IMR-90 (cell line): ENCODE data around the gene TTC3. TPM values are rescaled to one million over a fixed set of nuclear protein-coding genes. Genes with fewer than 3 reads are reported as not detected.

Experiments used
- ATAC-seq: fragments of 200-7000 bp; cut with Tn5 transposase; 2 replicates; pipeline ENCODE4 v1.9.1; 2020; ENCODE audit warnings: low read depth, mild to moderate bottlenecking, moderate library complexity
- BruUV-seq: library from RNA; stranded (reverse); fragments of 400-500 nt; replicated peaks from 2 replicates; lab custom pipeline; 2021; lab: Mats Ljungman, UMichigan
- CTCF ChIA-PET: fragments of 300-600 bp; formaldehyde crosslinking; extraction: SDS; loops from one replicate; lab custom pipeline; 2021; ENCODE audit warnings: antibody characterized with exemption; lab: Yijun Ruan, JAX
- POLR2A ChIA-PET: fragments of 300-600 bp; sonication (Branson Sonifier 250); formaldehyde crosslinking; loops from one replicate; lab custom pipeline; 2022; ENCODE audit warnings: antibody characterized with exemption; ENCODE audit not compliant: unreplicated experiment; lab: Charles Lee
- DNase-seq: peaks from one replicate; pipeline ENCODE4 v3.0.0; 2013
- H2AFZ ChIP-seq: replicated peaks from 2 replicates; pipeline ENCODE3; 2013; ENCODE audit warnings: low read length, mild to moderate bottlenecking; ENCODE audit not compliant: poor library complexity
- H2AK5ac ChIP-seq: 2 replicates; pipeline ENCODE4 v1.6.1; 2013; ENCODE audit warnings: low read depth, low read length, inconsistent platforms
- H2AK9ac ChIP-seq: replicated peaks from 2 replicates; pipeline ENCODE3; 2013; ENCODE audit warnings: mild to moderate bottlenecking, low read depth, low read length, moderate library complexity; ENCODE audit not compliant: poor library complexity
- H2BK120ac ChIP-seq: 2 replicates; pipeline ENCODE4 v1.6.1; 2013; ENCODE audit warnings: low read depth, low read length, inconsistent platforms
- H2BK15ac ChIP-seq: 3 replicates; pipeline ENCODE4 v1.6.1; 2013; ENCODE audit warnings: low read depth, low read length, inconsistent platforms
- H2BK20ac ChIP-seq: 2 replicates; pipeline ENCODE4 v1.6.1; 2013; ENCODE audit warnings: low read depth, mild to moderate bottlenecking, inconsistent platforms, low read length, moderate library complexity
- H2BK5ac ChIP-seq: 2 replicates; pipeline ENCODE4 v1.6.1; 2013; ENCODE audit warnings: mild to moderate bottlenecking, low read depth, low read length, inconsistent platforms; ENCODE audit not compliant: poor library complexity, severe bottlenecking
- H3K14ac ChIP-seq: replicated peaks from 2 replicates; pipeline ENCODE4 v1.6.1; 2013; ENCODE audit warnings: low read depth, low read length, inconsistent platforms
- H3K18ac ChIP-seq: 2 replicates; pipeline ENCODE4 v1.6.1; 2013; ENCODE audit warnings: low read depth, low read length, control low read depth
- H3K23ac ChIP-seq: 2 replicates; pipeline ENCODE4 v1.6.1; 2013; ENCODE audit warnings: low read depth, low read length, inconsistent platforms
- H3K27ac ChIP-seq: 2 replicates; pipeline ENCODE4 v1.5.1; 2013; ENCODE audit warnings: mild to moderate bottlenecking, control low read depth, low read length; ENCODE audit not compliant: insufficient read depth
- H3K27me3 ChIP-seq: 2 replicates; pipeline ENCODE4 v1.6.1; 2013; ENCODE audit warnings: low read length; ENCODE audit not compliant: control insufficient read depth, insufficient read depth
- H3K36me3 ChIP-seq: 2 replicates; pipeline ENCODE4 v1.6.1; 2013; ENCODE audit warnings: low read length, mixed read lengths; ENCODE audit not compliant: control insufficient read depth, insufficient read depth
- H3K4ac ChIP-seq: 2 replicates; pipeline ENCODE4 v1.6.1; 2013; ENCODE audit warnings: low read depth, low read length, inconsistent platforms
- H3K4me1 ChIP-seq: 2 replicates; pipeline ENCODE4 v1.6.1; 2013; ENCODE audit warnings: low read length, mixed read lengths; ENCODE audit not compliant: control insufficient read depth, insufficient read depth
- H3K4me2 ChIP-seq: 2 replicates; pipeline ENCODE4 v1.6.1; 2013; ENCODE audit warnings: low read depth, mild to moderate bottlenecking, control low read depth, low read length, moderate library complexity
- H3K4me3 ChIP-seq: 2 replicates; pipeline ENCODE4 v1.5.1; 2013; ENCODE audit warnings: low read depth, mild to moderate bottlenecking, control low read depth, low read length, moderate library complexity; ENCODE audit not compliant: insufficient read depth
- H3K56ac ChIP-seq: 2 replicates; pipeline ENCODE4 v1.6.1; 2013; ENCODE audit warnings: low read length, inconsistent platforms; ENCODE audit not compliant: insufficient read depth; ENCODE audit errors: extremely low read depth
- H3K79me1 ChIP-seq, 2 experiments: 2 replicates each; pipeline ENCODE4 v1.6.1; 2013; ENCODE audit warnings: low read length in 2 of 2, inconsistent platforms in 1 of 2, low read depth in 1 of 2
- H3K9ac ChIP-seq: 2 replicates; pipeline ENCODE4 v1.6.1; 2013; ENCODE audit warnings: low read depth, low read length, control low read depth
- H3K9me1 ChIP-seq: 2 replicates; pipeline ENCODE4 v1.6.1; 2013; ENCODE audit warnings: low read length, inconsistent platforms; ENCODE audit not compliant: insufficient read depth
- H3K9me3 ChIP-seq: 2 replicates; pipeline ENCODE4 v1.6.1; 2013; ENCODE audit warnings: low read length; ENCODE audit not compliant: control insufficient read depth, insufficient read depth
- H4K20me1 ChIP-seq: 2 replicates; pipeline ENCODE4 v1.6.1; 2013; ENCODE audit warnings: low read length, inconsistent platforms; ENCODE audit not compliant: insufficient read depth
- H4K5ac ChIP-seq: 2 replicates; pipeline ENCODE4 v1.6.1; 2013; ENCODE audit warnings: mild to moderate bottlenecking, low read depth, low read length, control low read depth
- H4K8ac ChIP-seq, 2 experiments: 2 replicates each; pipeline ENCODE4 v1.6.1; 2013; ENCODE audit warnings: low read depth in 2 of 2, low read length in 2 of 2, control low read depth in 1 of 2, inconsistent platforms in 1 of 2
- H4K91ac ChIP-seq: 2 replicates; pipeline ENCODE4 v1.6.1; 2013; ENCODE audit warnings: low read depth, low read length, inconsistent platforms; ENCODE audit not compliant: insufficient read depth
- BHLHE40 ChIP-seq: fragments of 150-350 bp; IDR thresholded peaks from 2 replicates; pipeline ENCODE4 v1.6.1; 2016; ENCODE audit warnings: mild to moderate bottlenecking, low read depth, low read length
- CEBPB ChIP-seq: IDR thresholded peaks from 2 replicates; pipeline ENCODE4 v1.6.1; 2012; ENCODE audit warnings: low read depth, low read length, improper control_type of control experiment
- CHD1 ChIP-seq: IDR thresholded peaks from 2 replicates; pipeline ENCODE4 v1.6.1; 2012; ENCODE audit warnings: low read depth, low read length, improper control_type of control experiment
- CTCF ChIP-seq: conservative IDR thresholded peaks from 2 replicates; pipeline ENCODE4 v1.5.1; 2012; ENCODE audit warnings: mild to moderate bottlenecking, low read depth, low read length, improper control_type of control experiment
- MAFK ChIP-seq: IDR thresholded peaks from 2 replicates; pipeline ENCODE4 v1.6.1; 2012; ENCODE audit warnings: low read depth, low read length, improper control_type of control experiment
- MAZ ChIP-seq: IDR thresholded peaks from 2 replicates; pipeline ENCODE4 v1.6.1; 2012; ENCODE audit warnings: low read depth, mild to moderate bottlenecking, low read length, improper control_type of control experiment, moderate library complexity, borderline replicate concordance
- NFE2L2 ChIP-seq: fragments of 150-350 bp; IDR thresholded peaks from 2 replicates; pipeline ENCODE4 v1.6.1; 2016; ENCODE audit warnings: low read depth, mild to moderate bottlenecking, low read length
- POLR2A ChIP-seq: IDR thresholded peaks from 2 replicates; pipeline ENCODE4 v1.6.1; 2012; ENCODE audit warnings: mild to moderate bottlenecking, low read depth, low read length
- RFX5 ChIP-seq: IDR thresholded peaks from 2 replicates; pipeline ENCODE4 v1.8.0; 2012; ENCODE audit warnings: low read depth, mild to moderate bottlenecking, low read length, moderate library complexity
- WGBS, 2 experiments: methylation state at CpG; one replicate each; pipeline versions ENCODE4 v1.1.5 to v1.1.7; 2013; ENCODE audit warnings: missing lambda C conversion rate in 2 of 2; ENCODE audit not compliant: insufficient read length in 1 of 2; ENCODE audit errors: extremely low coverage in 2 of 2; 5-methylcytosine and 5-hydroxymethylcytosine counted together
- dilution Hi-C: fragments of 300-500 bp; cut with HindIII; formaldehyde crosslinking; loops from one replicate; pipeline ENCODE4 v1.14.3; 2018; ENCODE audit warnings: low sequenced_read_pairs; ENCODE audit not compliant: unreplicated experiment
- in situ Hi-C: fragments of 300-500 bp; cut with MboI; formaldehyde crosslinking; loops from 3 replicates; pipeline ENCODE4 v1.14.3; 2019; ENCODE audit warnings: low sequenced_read_pairs, inconsistent platforms, mixed read lengths
- intact Hi-C: fragments of 100-400 bp; cut with micrococcal nuclease; formaldehyde crosslinking; loops from 2 replicates; pipeline ENCODE4 v1.10.0; 2022
- polyA plus RNA-seq, 3 experiments: library from polyadenylated mRNA; depleted of rRNA; stranded (reverse); fragments of >200 nt; gene quantifications; 2 replicates each; pipeline ENCODE4 v1.2.3, GENCODE V29; 2012; ENCODE audit warnings: low replicate concordance in 1 of 3
- total RNA-seq: library from RNA; depleted of rRNA; stranded (reverse); fragments of >200 nt; gene quantifications from 2 replicates; pipeline ENCODE4 v1.2.3, GENCODE V29; 2012

Gene TTC3
- total and polyA plus RNA-seq, 2 of the 4 experiments (the other 2 are of a cell fraction), result 96.7 to 293 TPM

DNA sequence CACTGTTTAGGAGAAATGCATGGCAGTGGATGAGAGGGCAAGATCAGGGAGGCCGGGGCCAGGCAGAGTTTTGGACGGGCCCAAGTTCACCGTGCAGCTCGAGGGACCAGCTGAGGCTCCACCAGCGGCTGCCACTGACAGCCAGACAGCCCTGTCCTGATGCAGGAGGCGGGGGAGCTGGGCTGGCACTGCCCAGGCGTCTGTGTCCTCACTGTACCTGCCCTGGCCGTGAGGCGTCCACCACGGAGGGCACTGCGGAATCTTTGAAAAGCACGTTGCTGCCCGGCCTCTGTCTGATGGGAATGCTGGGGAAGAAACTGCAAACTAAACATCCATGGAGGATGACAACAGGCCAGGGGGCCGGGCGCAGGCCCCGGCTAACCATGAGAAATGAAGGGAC lies 158.6 kb downstream of the TTC3 start:
- intact Hi-C loops, result no loop called here
- Histone ChIP-seq H3K9me1 (peaks cover 4% of the 10 kb centered on the region; the same call in 1 of the 2 replicates), H3K18ac (no peak overlapping the region), H3K14ac (no peak overlapping the region), H2AFZ (no peak overlapping the region), H3K9ac (no peak overlapping the region), H3K9me3 (no peaks in the 10 kb centered on the region), H3K27ac (no peak overlapping the region), H2BK15ac (no peak overlapping the region), H3K23ac (no peak overlapping the region), H2AK5ac (no peak overlapping the region), H3K4me1 (no peaks in the 10 kb centered on the region), H4K8ac (no peak overlapping the region), H4K5ac (no peak overlapping the region), H3K27me3 (no peaks in the 10 kb centered on the region), H3K36me3 (peaks cover 62% of the 10 kb centered on the region), H2BK20ac (no peak overlapping the region), H3K79me1 (peaks cover 9 to 21% of the 10 kb centered on the region in 2 experiments; a peak in 3 of 4 replicates), H3K56ac (no peak overlapping the region), H2AK9ac (no peak overlapping the region), H4K20me1 (no peaks in the 10 kb centered on the region), H3K4me2 (no peak overlapping the region), H3K4ac (no peak overlapping the region), H2BK120ac (no peak overlapping the region), H3K4me3 (no peak overlapping the region), H4K91ac (no peak overlapping the region), H2BK5ac (no peak overlapping the region)
- POLR2A ChIA-PET, result no interaction called here
- no peak for TF ChIP-seq CTCF
- no peak for TF ChIP-seq POLR2A
- TF ChIP-seq MAZ, result no peak
- no peak for TF ChIP-seq RFX5
- TF ChIP-seq NFE2L2, result no peak
- TF ChIP-seq MAFK, result no peak
- no peak for TF ChIP-seq CHD1
- TF ChIP-seq CEBPB, result no peak
- no peak for TF ChIP-seq BHLHE40
- dilution Hi-C loops, result no loop called here
- CTCF ChIA-PET, result no interaction called here
- in situ Hi-C loops, result no loop called here
- WGBS, 2 experiments, result 98% methylated on average over 7 of the region's 16 CpGs; no CpG with 5 or more reads in 1 of the 2 experiments
- no peak for DNase-seq
- BruUV-seq, result no TSS peak
- no peak for ATAC-seq
